ENCODE measurements around the gene LPIN1. TPM values are rescaled to one million over a fixed set of nuclear protein-coding genes. Genes with fewer than 3 reads are reported as not detected.

LPIN1 gene
- total RNA-seq, 1 donor from 2014 or later = 43.9 TPM

DNA sequence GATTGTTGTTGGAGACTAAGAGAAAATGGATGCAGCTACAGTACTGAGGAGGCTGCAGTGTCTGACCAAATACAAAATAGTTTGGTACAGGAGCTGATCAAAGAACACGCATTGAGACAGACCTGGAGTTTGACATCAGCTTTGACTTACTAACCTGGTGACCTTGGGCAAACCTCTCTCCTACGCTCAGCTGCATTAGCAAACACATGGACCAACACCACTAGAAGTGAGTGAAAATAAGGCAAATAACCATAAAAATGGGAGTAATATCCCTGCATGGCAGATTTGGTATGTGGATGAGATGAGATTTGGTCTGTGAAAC is 126.5 kb downstream of the LPIN1 start:
- H3K9me3 Mint-ChIP-seq = no peaks in the 10 kb centered on the region
- TF ChIP-seq, protein P1, sequence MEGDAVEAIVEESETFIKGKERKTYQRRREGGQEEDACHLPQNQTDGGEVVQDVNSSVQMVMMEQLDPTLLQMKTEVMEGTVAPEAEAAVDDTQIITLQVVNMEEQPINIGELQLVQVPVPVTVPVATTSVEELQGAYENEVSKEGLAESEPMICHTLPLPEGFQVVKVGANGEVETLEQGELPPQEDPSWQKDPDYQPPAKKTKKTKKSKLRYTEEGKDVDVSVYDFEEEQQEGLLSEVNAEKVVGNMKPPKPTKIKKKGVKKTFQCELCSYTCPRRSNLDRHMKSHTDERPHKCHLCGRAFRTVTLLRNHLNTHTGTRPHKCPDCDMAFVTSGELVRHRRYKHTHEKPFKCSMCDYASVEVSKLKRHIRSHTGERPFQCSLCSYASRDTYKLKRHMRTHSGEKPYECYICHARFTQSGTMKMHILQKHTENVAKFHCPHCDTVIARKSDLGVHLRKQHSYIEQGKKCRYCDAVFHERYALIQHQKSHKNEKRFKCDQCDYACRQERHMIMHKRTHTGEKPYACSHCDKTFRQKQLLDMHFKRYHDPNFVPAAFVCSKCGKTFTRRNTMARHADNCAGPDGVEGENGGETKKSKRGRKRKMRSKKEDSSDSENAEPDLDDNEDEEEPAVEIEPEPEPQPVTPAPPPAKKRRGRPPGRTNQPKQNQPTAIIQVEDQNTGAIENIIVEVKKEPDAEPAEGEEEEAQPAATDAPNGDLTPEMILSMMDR (conservative IDR thresholded peaks at IDR 0.05) = no peak

DNA sequence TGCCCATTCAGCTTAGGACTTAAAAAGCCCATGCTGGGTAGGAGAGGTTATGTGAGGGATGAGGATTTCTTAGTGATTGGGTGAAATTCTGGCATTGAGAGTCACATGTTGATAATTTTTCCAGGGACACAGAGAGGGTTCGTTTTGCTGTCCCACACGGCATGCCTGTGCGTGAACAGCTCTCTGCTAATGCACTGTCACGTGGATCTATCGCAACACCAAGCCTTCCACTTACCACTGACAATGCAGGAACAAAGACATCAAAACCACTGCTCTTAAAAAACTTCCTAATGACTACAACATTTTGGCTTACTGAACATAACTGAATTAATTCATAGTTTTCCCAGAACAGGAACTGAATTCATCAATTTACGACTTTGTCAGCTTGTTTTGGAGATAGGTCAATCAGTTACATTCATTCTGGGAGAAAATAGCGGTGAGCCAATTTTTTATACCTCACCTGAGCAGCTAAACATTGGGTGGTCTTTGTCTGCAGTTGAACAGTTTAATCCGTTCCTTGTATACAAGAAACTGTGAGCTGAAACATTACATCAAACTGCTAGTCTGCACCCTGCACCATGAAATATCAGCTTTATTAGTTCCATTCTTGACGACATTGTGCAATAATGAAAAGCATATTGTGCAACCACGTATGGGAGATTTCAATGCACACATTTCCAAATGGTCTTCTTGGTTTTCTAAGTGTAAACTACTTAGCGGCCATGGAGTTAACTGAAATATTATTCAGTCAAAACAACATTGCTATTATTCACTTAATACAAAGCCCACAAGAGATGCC is 127.1 kb downstream of the LPIN1 start:
- Mint-ChIP-seq H3K4me1 (peaks cover 8% of the 10 kb centered on the region), H3K27me3 (ENCODE audit: low read depth) (no peaks in the 10 kb centered on the region), H3K4me3 (no peak overlapping the region), H3K9me3 (no peaks in the 10 kb centered on the region), H3K27ac (ENCODE audit: unreplicated experiment) (no peak overlapping the region), H3K36me3 (ENCODE audit: low read depth) (no peaks in the 10 kb centered on the region)
- TF ChIP-seq, protein P1 (conservative IDR thresholded peaks at IDR 0.05) = no peak
- DNase-seq (ENCODE audit: low read depth, low spot score) = no peak

More for the DNA sequence above, 126.5 kb downstream of the LPIN1 start:
- Mint-ChIP-seq H3K4me3 (no peak overlapping the region), H3K4me1 (peaks cover 8% of the 10 kb centered on the region), H3K27ac (ENCODE audit: unreplicated experiment) (no peak overlapping the region), H3K36me3 (ENCODE audit: low read depth) (no peaks in the 10 kb centered on the region), H3K27me3 (ENCODE audit: low read depth) (no peaks in the 10 kb centered on the region)
- DNase-seq (ENCODE audit: low read depth, low spot score) = no peak

DNA sequence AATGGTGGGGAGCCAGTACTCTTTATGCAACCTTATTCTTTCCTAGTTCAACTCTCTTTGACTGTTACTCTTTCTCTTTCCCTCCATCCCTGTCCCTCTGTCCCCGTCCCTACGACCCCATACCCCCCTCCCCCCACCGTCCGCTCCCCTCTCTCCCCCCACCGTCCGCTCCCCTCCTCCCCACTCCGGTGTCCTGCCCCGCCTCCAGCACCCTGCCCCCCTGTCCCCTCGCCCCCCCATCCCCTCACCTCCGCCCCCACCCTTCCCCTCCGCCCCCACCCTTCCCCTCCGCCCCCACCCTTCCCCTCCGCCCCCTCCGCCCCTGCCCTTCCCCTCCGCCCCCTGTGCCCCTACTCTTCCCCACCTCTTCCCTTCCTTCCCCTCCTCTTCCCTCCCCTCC is 128.4 kb downstream of the LPIN1 start:
- DNase-seq (ENCODE audit: low read depth, low spot score) = no peak
- Mint-ChIP-seq H3K27me3 (ENCODE audit: low read depth) (no peaks in the 10 kb centered on the region), H3K27ac (ENCODE audit: unreplicated experiment) (no peak overlapping the region)

DNA sequence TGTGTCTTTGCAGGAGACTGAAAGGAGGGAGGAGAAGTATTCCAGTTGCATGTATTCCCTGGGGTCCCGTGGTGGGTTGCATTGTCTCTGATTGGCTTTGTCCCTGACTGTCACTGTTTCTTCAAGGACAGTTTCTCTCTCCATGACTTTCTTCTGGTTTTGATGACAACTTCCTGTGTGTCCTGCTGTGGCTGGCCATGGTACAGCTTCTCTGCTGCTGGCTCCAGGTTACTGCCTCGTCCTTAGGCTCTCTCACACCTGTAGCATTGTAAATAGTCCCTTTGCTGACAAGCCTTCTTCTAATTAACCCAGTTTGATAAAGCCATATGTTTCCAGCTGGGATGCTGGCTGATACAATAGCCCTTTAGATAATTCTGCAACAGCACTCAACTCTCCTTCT is 129.0 kb downstream of the LPIN1 start:
- H3K4me1 Mint-ChIP-seq = peaks cover 8% of the 10 kb centered on the region
- no peak overlapping the region for H3K27ac Mint-ChIP-seq (ENCODE audit: unreplicated experiment)
- no peak overlapping the region for H3K4me3 Mint-ChIP-seq
- H3K36me3 Mint-ChIP-seq (ENCODE audit: low read depth) = no peaks in the 10 kb centered on the region
- no peaks in the 10 kb centered on the region for H3K9me3 Mint-ChIP-seq
- TF ChIP-seq, protein P1 (conservative IDR thresholded peaks at IDR 0.05) = no peak
- no peak for DNase-seq (ENCODE audit: low read depth, low spot score)
- H3K27me3 Mint-ChIP-seq (ENCODE audit: low read depth) = no peaks in the 10 kb centered on the region

More for the DNA sequence above, 128.4 kb downstream of the LPIN1 start:
- no peak overlapping the region for H3K4me3 Mint-ChIP-seq
- no peaks in the 10 kb centered on the region for H3K9me3 Mint-ChIP-seq
- TF ChIP-seq, protein P1 (conservative IDR thresholded peaks at IDR 0.05) = no peak
- no peaks in the 10 kb centered on the region for H3K36me3 Mint-ChIP-seq (ENCODE audit: low read depth)
- H3K4me1 Mint-ChIP-seq = peaks cover 8% of the 10 kb centered on the region

DNA sequence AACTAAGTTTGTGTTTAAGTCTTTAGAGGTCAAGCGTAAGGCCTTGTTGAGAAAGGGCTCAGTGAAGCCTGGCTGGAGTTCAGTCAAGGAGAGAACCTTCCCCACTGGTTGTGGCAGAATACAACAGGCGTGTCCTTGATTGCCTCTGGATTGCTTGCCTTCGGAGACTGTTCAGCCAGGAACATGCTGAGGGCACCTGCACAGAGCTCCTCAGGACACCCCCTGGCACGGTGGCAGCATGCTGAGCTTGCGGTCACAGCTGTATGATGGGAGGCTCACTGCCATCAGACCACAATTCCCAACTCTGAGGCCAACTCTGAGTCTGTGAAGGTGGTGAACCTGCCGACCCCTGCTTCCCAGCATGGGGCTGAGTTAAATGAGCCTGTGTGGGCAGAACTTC is 130.0 kb downstream of the LPIN1 start:
- H3K27ac Mint-ChIP-seq (ENCODE audit: unreplicated experiment) = no peak overlapping the region

More for the DNA sequence above, 130.0 kb downstream of the LPIN1 start:
- no peak for DNase-seq (ENCODE audit: low read depth, low spot score)
- Mint-ChIP-seq H3K36me3 (ENCODE audit: low read depth) (no peaks in the 10 kb centered on the region), H3K4me3 (no peak overlapping the region), H3K9me3 (no peaks in the 10 kb centered on the region), H3K4me1 (peaks cover 8% of the 10 kb centered on the region), H3K27me3 (ENCODE audit: low read depth) (no peaks in the 10 kb centered on the region)
- TF ChIP-seq, protein P1 (conservative IDR thresholded peaks at IDR 0.05) = no peak
